Mucosa of rectum (tissue), 2 donors: ENCODE measurements around the gene TMEM185B.

ENCODE experiments used
- H3K27ac ChIP-seq, 2 donors: one replicate each; pipeline ENCODE4 v1.7.0; 2013; ENCODE audit warnings: inconsistent platforms in 2 of 2, low read depth in 2 of 2, low read length in 2 of 2
- H3K27me3 ChIP-seq, 2 donors: one replicate each; pipeline ENCODE4 v1.7.0; 2013; ENCODE audit warnings: low read length in 2 of 2; ENCODE audit not compliant: control insufficient read depth in 2 of 2, insufficient read depth in 2 of 2
- H3K36me3 ChIP-seq, 2 donors: one replicate each; pipeline ENCODE4 v1.7.0; 2013; ENCODE audit warnings: low read length in 2 of 2; ENCODE audit not compliant: control insufficient read depth in 2 of 2, insufficient read depth in 2 of 2
- H3K4me1 ChIP-seq, 2 donors: one replicate each; pipeline ENCODE4 v1.7.0; 2013; ENCODE audit warnings: low read length in 2 of 2, mild to moderate bottlenecking in 1 of 2; ENCODE audit not compliant: control insufficient read depth in 2 of 2, insufficient read depth in 2 of 2
- H3K4me3 ChIP-seq, 2 donors: one replicate each; pipeline ENCODE4 v1.7.0; 2013; ENCODE audit warnings: low read length in 2 of 2
- H3K9ac ChIP-seq, 2 donors: one replicate each; pipeline ENCODE4 v1.7.0; 2013; ENCODE audit warnings: low read length in 2 of 2, low read depth in 1 of 2, mild to moderate bottlenecking in 1 of 2
- H3K9me3 ChIP-seq, 2 donors: one replicate each; pipeline ENCODE4 v1.7.0; 2013; ENCODE audit warnings: low read length in 2 of 2; ENCODE audit not compliant: control insufficient read depth in 2 of 2
- donor health status: healthy.
- donor health status: Normal muscosa, but diverticular disease.

TMEM185B gene

GRCh38 chr2:120231974-120232635, 8.9 kb upstream of the TMEM185B start:
- H3K27ac ChIP-seq, result peak overlapping the region; percentile 80 to 83
- peaks cover 22 to 26% of the 10 kb centered on the region in 2 donors for H3K4me1 ChIP-seq
- H3K9me3 ChIP-seq, result no peaks in the 10 kb centered on the region
- no peaks in the 10 kb centered on the region for H3K27me3 ChIP-seq
- H3K36me3 ChIP-seq, result no peaks in the 10 kb centered on the region
- H3K9ac ChIP-seq, result peak overlapping the region; percentile 67 to 80
- peak overlapping the region; percentile 63 to 82 for H3K4me3 ChIP-seq

GRCh38 chr2:120231564-120231973, 8.4 kb upstream of the TMEM185B start:
- Histone ChIP-seq H3K36me3 (no peaks in the 10 kb centered on the region), H3K27me3 (no peaks in the 10 kb centered on the region), H3K9me3 (no peaks in the 10 kb centered on the region), H3K4me3 (peak overlapping the region; percentile 63 to 82), H3K9ac (peak overlapping the region; percentile 56 to 67), H3K4me1 (peaks cover 20 to 22% of the 10 kb centered on the region in 2 donors), H3K27ac (peak overlapping the region; percentile 80 to 83)

GRCh38 chr2:120230515-120231471, 7.6 kb upstream of the TMEM185B start:
- Histone ChIP-seq H3K36me3 (no peaks in the 10 kb centered on the region), H3K27me3 (no peaks in the 10 kb centered on the region), H3K27ac (peak overlapping the region; percentile 59 to 80), H3K9ac (peak overlapping the region; percentile 46 to 56), H3K4me3 (peak overlapping the region; percentile 19 to 82), H3K9me3 (no peaks in the 10 kb centered on the region), H3K4me1 (peaks cover 21 to 22% of the 10 kb centered on the region in 2 donors)

- Histone ChIP-seq H3K4me3 (no peak overlapping the region), H3K36me3 (no peaks in the 10 kb centered on the region), H3K9ac (no peak overlapping the region), H3K4me1 (peaks cover 22 to 25% of the 10 kb centered on the region in 2 donors), H3K27ac (no peak overlapping the region), H3K9me3 (no peaks in the 10 kb centered on the region), H3K27me3 (no peaks in the 10 kb centered on the region)
Observed at GRCh38 chr2:120229341-120229740, 6.1 kb upstream of the TMEM185B start.

GRCh38 chr2:120228503-120228902, 5.3 kb upstream of the TMEM185B start:
- Histone ChIP-seq H3K9ac (no peak overlapping the region), H3K9me3 (no peaks in the 10 kb centered on the region), H3K27ac (no peak overlapping the region), H3K4me3 (no peak overlapping the region), H3K4me1 (peaks cover 30 to 33% of the 10 kb centered on the region in 2 donors), H3K27me3 (no peaks in the 10 kb centered on the region), H3K36me3 (no peaks in the 10 kb centered on the region)

GRCh38 chr2:120227111-120227991, 4.2 kb upstream of the TMEM185B start:
- Histone ChIP-seq H3K27me3 (no peaks in the 10 kb centered on the region), H3K36me3 (no peaks in the 10 kb centered on the region), H3K27ac (no peak overlapping the region), H3K9ac (no peak overlapping the region), H3K4me3 (no peak overlapping the region), H3K9me3 (no peaks in the 10 kb centered on the region), H3K4me1 (peaks cover 31 to 35% of the 10 kb centered on the region in 2 donors)

GRCh38 chr2:120226316-120226715, 3.1 kb upstream of the TMEM185B start:
- H3K9ac ChIP-seq, result no peak overlapping the region
- H3K4me3 ChIP-seq, result no peak overlapping the region
- peaks cover 27 to 35% of the 10 kb centered on the region in 2 donors for H3K4me1 ChIP-seq
- no peak overlapping the region for H3K27ac ChIP-seq
- H3K27me3 ChIP-seq, result no peaks in the 10 kb centered on the region
- H3K36me3 ChIP-seq, result no peaks in the 10 kb centered on the region
- no peaks in the 10 kb centered on the region for H3K9me3 ChIP-seq

- Histone ChIP-seq H3K27me3 (no peaks in the 10 kb centered on the region), H3K4me1 (peaks cover 21 to 30% of the 10 kb centered on the region in 2 donors), H3K27ac (no peak overlapping the region), H3K36me3 (no peaks in the 10 kb centered on the region), H3K9ac (no peak overlapping the region), H3K4me3 (no peak overlapping the region), H3K9me3 (no peaks in the 10 kb centered on the region)
Observed at GRCh38 chr2:120225549-120226065, 2.4 kb upstream of the TMEM185B start.

- Histone ChIP-seq H3K9ac (no peak overlapping the region), H3K9me3 (no peaks in the 10 kb centered on the region), H3K4me1 (peaks cover 16 to 23% of the 10 kb centered on the region in 2 donors), H3K27me3 (no peaks in the 10 kb centered on the region), H3K4me3 (no peak overlapping the region), H3K27ac (no peak overlapping the region), H3K36me3 (no peaks in the 10 kb centered on the region)
Observed at GRCh38 chr2:120224735-120225548, 1.7 kb upstream of the TMEM185B start.
